GM12874 (cell line): ENCODE data around the gene HES3.

ENCODE experiments used
- TF ChIP-seq, protein P1 (sequence below): IDR thresholded peaks from 2 replicates; pipeline ENCODE4 v1.5.1; 2011; ENCODE audit warnings: low read depth, mild to moderate bottlenecking, control low read depth, low read length, moderate library complexity; ENCODE audit not compliant: insufficient read depth

HES3 gene

DNA sequence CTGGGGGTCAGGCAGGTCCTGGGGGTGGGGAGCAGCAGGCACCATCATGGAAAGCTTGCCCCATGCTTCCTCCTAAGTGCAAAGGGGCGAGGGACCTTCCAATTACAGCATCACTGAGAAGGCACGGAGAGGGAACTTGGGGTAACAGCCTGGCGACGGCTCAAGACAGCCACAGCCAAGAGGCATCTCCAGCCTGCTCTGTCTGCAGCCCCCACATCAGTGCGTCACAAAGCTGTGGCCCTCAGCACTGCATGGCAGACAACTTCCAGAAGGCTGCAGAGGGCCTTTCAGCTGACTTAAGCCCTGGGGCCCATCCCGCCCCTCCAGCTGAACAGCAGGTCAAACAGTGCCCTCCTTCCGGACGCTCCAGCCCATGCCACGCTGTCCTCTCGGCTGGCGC is 30.1 kb downstream of the HES3 start:
- TF ChIP-seq, protein P1, sequence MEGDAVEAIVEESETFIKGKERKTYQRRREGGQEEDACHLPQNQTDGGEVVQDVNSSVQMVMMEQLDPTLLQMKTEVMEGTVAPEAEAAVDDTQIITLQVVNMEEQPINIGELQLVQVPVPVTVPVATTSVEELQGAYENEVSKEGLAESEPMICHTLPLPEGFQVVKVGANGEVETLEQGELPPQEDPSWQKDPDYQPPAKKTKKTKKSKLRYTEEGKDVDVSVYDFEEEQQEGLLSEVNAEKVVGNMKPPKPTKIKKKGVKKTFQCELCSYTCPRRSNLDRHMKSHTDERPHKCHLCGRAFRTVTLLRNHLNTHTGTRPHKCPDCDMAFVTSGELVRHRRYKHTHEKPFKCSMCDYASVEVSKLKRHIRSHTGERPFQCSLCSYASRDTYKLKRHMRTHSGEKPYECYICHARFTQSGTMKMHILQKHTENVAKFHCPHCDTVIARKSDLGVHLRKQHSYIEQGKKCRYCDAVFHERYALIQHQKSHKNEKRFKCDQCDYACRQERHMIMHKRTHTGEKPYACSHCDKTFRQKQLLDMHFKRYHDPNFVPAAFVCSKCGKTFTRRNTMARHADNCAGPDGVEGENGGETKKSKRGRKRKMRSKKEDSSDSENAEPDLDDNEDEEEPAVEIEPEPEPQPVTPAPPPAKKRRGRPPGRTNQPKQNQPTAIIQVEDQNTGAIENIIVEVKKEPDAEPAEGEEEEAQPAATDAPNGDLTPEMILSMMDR: no peak

DNA sequence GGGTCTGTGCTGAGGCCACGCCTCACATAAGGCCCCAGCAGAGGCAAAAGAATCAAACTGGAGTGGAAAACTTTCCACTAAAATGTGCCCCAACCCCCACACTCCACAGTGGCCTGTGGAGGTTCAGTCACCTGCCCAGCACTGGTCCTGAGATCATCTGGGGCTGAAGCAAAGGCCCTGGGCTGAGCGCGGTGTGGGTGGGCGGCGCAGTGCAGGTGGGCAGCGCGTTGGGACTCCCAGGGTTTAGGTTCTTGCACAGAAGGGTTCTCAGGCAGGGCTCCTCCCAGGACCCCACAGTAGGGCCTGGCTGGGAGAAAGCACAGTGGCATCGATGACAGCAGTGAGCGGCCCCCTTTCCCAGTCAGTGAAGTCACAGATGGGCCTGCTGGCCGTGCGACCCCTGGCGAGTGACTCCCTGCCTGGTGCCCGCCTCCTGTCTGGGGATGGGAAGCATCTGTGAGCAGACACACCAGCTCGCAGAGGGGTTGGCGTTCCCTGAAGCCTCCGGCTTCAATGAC is 30.7 kb downstream of the HES3 start:
- TF ChIP-seq, protein P1: no peak

DNA sequence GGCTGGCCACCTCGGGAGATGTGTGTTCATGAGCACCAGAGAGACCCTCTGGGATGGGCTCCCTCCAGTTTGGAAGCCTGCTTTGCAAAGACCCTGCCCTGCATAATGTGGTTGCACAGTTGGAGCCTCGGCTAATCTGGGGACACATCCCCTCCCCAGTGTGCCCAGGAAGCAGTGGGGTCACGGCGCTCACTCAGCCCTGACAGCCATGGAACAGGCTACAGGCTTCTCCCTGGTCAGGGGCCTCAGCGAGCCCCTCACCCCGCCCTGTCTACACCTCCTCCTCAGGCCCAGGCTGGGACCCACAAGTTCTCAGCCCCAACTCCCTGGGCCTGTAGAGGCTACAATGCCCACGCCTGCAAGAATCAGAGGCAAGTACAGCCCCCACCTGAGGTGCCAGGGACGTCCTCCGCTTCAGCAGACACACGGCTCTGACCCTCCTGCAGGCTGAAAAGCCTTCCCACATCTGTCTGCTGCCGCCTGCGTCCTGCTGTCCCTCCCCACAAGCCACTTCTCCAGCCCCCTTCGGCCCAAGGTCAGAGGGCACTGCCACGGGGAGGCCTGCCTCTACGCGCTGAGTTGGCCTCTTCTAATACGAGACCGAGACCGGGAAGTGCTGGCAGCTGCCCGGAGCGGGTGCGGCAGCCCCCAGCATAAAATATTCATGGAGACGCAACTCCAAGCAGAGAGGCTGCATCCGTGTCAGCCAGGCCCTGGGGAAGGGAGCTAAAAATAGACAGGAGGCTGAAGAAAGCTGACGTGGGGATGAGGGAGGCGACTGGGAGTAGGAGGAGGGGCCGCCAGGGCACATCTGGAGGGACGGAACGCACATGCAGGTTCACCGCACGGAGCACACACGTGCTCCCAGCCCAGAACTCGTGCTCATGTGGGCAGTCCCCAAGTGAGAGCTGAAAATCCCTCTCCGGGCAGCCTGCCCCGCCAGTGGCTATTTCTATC is 32.1 kb downstream of the HES3 start:
- TF ChIP-seq, protein P1: no peak

DNA sequence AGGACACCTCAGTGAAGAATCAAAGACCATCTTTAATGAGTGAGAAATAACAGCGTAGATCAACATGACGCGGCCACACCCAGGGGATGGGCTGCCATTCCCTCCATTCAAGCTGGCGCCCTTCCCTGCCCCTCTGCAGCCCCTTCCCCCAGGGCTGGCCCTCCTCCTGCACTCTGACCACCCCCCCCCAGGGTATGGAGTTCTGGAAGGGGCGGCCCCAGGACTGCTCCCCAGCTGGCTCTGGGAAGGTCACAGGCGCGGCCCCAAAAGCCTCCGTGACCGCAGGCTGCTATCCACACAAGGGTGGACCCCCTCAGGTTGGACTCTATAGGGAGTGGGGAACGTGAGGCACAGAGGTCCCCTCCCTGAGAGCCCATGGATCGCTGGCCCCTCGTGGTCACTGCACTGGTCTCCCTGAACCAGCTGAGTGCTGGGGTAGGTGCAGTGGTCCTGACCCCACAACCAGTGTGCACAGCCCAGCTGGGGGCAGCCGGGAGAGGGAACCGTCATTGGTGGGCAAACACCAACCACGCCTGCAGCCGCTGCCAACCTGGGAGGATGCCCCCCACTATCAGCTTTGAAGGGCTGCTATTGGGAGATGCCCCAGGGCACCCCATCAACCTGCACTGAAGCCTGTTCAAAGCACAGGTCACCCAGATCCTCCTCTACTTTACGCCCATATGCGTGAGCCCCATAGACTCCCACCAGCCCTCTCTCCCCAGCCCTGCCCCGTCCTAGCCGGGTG is 33.0 kb downstream of the HES3 start:
- TF ChIP-seq, protein P1: no peak

DNA sequence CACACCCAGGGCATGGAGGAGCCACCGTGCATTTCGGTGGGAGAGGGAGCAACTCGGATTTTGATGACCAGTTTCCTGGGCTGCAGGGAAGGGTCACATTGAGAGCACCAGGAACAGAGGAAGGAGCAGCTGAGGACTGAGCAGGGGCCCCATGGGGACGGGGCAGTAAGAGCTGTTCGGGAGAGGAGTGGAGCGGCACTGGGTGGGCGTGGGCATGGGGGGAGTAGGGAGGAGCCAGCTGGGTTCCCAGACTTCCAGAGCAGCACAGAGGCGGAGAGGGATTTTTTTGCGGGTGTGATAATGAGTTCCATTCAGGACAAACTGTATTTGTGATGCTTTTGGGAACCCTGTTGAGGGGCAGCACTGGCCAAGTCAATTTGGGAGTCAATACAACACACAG is 34.3 kb downstream of the HES3 start:
- TF ChIP-seq, protein P1: no peak

DNA sequence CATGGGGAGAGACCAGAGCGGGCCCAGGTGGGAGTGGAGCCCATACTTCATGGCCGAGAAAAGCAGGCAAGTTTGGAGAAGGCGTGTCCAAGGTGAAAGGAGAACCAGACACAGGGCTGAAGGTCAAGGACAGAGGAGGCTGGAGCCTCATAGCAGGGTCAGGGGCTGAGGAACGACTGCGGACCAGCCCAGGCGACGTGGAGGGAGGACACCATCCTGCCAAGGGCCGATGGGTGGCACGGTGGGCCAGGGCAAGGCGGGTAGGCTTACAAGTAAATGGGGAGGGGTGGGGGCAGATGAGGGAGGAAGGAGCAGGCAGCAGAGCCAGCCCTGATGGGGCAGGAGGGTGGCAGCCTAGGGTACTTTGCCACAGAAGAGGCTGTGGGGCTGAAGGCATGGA is 35.1 kb downstream of the HES3 start:
- TF ChIP-seq, protein P1: no peak
